GM18511 (cell line): Measurements from ENCODE around the gene ZNF521.

Experiments used
- ATAC-seq: cut with Tn5 transposase; IDR thresholded peaks from one replicate; pipeline ENCODE4 v1.9.1; 2021; ENCODE audit warnings: mild to moderate bottlenecking, moderate library complexity; ENCODE audit not compliant: unreplicated experiment

The ZNF521 gene

DNA sequence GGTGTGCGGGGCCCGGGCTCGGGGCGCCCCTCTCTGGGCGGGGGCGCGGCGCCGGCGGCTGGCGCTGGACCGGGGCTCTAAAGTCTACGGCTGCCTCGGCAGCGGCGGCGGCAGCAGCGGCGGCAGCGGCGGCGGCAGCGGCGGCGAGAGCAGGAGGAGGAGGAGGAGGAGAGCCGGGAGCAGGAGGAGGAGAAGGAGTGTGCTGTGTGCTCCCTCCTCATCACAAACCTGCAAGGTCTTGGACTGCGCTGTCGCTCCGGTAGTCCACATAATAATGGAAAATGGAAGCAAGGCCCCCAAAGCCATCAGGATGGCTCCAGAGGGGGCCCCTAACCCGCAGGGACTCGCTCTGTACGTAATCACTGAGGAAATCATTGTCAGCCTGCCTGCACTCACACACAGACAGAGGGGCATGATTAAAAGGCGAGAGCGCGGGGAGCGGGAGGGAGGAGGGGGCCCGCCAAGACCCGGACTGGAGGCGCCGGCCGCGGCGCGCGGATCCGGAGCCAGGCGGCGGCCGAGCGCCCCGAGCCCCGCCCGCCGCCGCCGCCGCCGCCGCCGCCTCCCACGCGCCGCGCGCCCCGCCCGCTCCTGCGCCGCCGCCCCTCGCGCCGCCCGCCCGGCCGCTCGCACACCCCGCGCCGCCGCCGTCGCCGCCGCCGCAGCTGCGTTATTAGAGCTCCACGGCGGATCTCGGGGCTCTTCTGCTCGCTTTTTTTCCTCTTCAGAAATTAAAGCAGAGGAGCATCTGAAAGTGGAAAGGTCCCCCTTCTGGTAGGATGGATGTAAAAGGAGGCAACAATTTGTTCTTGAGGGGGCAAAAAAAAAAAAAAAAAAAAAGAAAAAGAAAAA lies at the start of gene ZNF521:
Gene ZNF521, minus strand, starts transcription at position 390 of the 852 bp plus-strand sequence. CDS start 1,220 bp downstream, outside the sequence.
- ATAC-seq: peak; percentile 62

DNA sequence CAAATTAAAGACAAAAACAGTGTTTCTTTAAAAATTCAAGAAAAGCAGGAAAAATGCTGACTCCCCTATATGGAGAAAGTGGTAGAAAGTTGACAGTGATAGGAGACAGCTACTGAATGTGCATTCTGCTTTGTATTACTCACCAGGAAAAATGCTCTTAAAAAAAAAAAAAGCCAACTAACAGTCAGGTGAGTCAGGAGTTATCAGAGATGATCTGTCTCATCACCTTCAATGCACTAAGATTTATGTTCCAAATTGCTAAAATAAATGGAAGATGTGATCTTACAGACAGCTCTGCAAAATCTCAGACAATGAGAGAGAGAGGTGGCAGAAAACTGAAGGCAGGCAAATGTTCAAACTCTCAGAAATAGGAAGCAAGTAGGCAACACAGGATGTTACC lies 47.6 kb upstream of the ZNF521 start:
- no peak for ATAC-seq

GRCh38 chr18:25392192-25392591 lies 40.2 kb upstream of the ZNF521 start:
- no peak for ATAC-seq

DNA sequence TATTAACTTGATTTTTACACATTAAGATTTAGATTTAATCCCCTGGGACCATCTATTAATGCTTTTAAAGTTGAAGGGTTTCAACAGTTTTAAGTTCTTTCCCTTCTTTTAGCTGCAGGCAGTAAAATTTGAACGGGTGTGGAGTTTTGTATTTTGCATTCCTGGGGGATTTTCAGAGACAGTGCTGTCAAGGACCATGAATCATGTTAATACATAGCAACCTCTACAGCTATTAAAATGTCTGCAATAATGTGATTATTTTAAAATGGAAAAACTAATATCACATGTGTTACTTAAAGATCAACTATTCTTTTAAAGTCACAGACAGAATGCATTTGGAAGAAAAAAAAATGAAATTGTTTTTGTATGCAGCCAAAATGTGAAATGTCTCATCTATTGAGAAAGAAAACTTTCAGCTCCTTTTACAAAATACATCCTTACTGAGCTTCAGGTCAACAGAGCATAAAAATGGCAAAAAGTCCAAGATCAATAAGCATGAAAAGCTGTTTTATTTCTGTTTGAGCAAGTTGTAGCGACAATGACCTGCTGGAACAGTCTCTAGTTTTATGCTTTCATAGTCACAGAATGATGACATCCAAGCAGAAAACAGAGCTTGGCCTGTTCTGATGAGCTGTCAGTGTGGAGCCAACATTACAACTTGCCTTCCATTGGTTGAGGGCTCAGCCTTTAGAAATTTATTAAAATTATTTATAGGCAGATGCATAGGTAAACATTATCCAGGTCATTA lies 21.6 kb upstream of the ZNF521 start:
- no peak for ATAC-seq

DNA sequence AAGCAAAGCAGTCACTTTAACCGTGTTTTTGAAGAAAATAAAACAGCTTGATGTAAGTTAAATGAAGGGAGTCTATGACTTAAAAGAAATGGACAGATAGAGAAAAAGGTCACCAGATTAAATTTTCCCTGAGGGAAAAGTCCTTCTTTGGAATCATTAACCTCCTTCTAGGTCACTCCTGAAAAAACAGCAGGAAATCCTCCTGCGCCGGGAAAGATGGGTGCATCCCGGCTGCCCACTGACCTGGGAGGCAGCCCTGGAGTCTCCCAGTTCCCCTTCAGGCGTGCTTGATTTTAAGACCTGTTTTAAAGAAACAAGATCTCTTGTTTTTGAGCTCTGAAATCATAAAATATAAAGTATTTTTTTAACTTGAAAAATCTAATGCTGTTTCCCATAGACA lies 18.4 kb upstream of the ZNF521 start:
- no peak for ATAC-seq

GRCh38 chr18:25365242-25365641 lies 13.3 kb upstream of the ZNF521 start:
- no peak for ATAC-seq

DNA sequence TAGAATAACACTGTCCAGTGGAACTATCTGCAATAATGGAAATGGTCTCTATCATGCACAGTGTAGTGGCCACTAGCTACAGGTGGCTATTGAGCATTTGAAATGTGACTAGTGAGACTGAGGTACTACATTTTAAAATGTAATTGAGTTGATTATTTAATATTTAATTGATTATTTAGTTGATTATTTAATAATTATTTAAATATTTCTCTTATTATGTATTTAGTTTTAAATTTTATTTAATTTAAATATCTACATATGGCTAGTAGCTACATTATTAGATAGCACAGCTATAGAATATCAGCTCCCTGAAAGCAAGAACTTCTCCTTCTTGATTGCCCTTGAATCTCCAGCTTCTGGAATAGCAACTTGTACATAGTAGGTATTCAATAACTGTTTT lies 12.8 kb upstream of the ZNF521 start:
- no peak for ATAC-seq

DNA sequence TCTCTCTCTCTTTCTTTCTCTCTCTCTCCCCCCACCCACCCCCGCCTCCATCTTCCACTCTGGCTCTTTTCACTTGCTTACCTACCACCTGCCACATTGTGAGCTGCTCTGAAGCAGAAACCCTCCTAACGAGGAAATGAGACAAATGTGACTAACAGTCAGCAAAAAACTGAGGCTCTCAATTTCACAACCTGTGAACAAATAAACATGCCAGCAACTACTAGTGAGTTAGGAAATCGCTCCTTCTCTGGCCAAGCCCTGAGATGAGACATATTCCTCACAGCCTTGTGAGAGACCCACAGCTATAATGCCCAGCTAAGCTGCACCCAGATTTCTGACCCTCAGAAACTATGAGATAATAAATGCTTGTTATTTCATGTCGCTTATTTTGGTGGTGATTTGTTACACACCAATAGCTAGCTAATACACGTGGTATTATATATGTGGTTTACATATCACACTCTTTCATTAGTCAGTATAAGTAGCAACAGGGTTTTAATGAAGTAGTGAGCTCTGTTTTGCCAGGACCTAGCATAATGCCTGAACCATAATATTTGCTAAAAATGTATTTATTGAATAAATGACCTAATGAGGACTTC lies 8.4 kb upstream of the ZNF521 start:
- no peak for ATAC-seq

DNA sequence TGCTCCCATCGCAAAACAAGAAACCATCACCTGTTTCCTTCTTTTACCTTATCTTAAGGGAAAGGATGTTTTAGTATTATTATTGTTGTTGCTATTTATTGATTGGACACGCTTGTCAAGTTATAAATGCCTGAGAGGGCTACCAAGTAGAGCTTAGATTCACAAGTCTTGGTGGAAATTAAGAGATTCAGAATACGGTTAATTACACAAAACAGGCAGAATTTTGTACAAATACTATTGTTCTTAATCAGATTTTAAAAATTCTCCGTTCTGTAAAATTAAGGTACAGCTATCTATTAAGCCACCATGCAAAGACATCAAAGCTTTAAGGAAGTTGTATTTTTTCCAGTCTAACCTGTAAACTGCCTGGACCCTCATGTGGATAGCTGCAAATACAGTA lies 1.1 kb upstream of the ZNF521 start:
- ATAC-seq: no peak

GRCh38 chr18:25352629-25353005 lies 651 bp upstream of the ZNF521 start:
- no peak for ATAC-seq

GRCh38 chr18:25351280-25351775 lies 638 bp downstream of the ZNF521 start:
- ATAC-seq: no peak

- ATAC-seq: no peak
These were observed 1.3 kb downstream of the ZNF521 start for GRCh38 chr18:25350489-25351251.

GRCh38 chr18:25349926-25350487 lies 2.0 kb downstream of the ZNF521 start:
- ATAC-seq: no peak

GRCh38 chr18:25349131-25349925 lies 2.6 kb downstream of the ZNF521 start:
- ATAC-seq: no peak

DNA sequence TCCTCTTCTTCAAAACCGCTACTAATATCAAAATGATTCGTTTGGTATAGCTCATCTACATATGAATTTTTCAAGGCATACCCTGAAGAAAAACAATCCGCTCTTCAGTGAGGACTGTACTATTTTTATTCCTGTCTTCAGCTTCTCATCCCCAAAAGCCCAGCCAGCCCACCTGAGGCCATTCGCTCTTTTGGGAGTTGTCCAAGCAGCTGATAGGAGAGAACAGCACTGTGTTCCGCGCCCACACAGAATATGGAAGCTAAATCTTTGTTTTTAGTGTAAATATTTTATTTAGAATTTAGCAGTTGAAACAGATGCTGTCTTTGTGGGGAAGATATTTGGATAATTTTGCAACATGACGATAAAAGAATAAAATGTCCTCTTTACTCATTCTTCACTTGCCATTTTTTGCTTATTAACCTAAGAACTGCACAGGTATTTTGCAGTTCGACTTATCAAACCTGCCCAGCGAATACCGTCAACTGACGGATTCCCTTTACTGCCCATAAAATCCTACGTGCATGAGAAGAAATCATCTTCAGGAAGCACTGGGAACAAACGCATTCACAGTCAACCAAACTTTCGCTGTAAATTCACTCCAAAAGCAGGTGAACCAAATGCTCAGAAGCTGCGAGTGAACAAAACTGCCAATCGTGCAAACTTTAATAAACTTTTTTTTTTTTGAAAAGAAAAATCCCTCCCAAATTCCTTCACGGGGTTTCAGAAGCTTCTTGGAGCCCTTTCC lies 3.4 kb downstream of the ZNF521 start:
- no peak for ATAC-seq

DNA sequence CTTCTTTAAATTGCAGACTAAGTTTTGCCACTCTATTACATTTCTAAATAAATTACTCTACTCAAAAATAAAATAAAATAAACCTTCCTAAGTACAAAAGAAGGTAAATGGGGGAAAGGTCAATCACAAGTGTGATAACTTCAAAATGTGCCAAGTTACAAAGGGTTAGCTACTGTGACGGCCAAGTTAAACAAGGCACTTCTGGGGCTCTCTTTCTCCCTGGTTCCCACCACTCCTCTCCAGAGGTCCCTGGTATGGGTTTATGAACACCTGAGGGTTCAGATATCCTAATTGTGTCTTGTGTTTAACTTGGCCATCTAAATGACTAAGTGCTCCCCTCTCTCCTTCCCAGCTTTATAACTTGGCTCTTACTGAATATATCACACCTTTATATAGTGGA lies 5.4 kb downstream of the ZNF521 start:
- no peak for ATAC-seq

- ATAC-seq: no peak
These were observed 6.7 kb downstream of the ZNF521 start for GRCh38 chr18:25345081-25345866.

DNA sequence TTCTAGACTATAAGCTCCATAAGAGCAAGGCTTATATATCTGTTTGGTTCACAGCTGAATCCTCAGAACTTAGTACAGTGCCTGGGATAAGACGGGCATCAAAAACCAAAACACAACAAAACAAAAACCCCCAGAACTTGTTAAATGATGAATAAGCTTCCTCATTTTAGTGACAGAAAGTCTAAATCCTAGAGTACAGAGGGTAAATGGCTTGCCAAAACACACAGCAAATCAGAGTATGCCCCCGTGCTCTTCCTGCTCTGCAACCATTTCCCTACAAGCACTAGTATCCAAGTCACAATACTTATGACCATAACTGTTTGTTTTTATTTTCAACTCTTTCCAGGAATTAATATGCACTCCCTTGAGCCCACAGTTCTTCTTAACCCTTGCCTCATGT lies 10.1 kb downstream of the ZNF521 start:
- no peak for ATAC-seq
